Mesendoderm (in vitro differentiated cells): ENCODE data around the gene CASQ2.

Experiments used
- DNase-seq: peaks from one replicate; pipeline ENCODE4 v3.0.0; 2013
- H2AK5ac ChIP-seq: 2 replicates; pipeline ENCODE4 v1.6.1; 2013; ENCODE audit warnings: low read length, inconsistent platforms
- H2BK120ac ChIP-seq: 2 replicates; pipeline ENCODE4 v1.6.1; 2013; ENCODE audit warnings: low read depth, mild to moderate bottlenecking, low read length, moderate library complexity, mixed read lengths
- H2BK15ac ChIP-seq: replicated peaks from 2 replicates; pipeline ENCODE4 v1.6.1; 2013; ENCODE audit warnings: low read depth, mild to moderate bottlenecking, moderate library complexity
- H2BK5ac ChIP-seq: 2 replicates; pipeline ENCODE4 v1.6.1; 2013; ENCODE audit warnings: low read length, inconsistent platforms
- H3K18ac ChIP-seq: 2 replicates; pipeline ENCODE4 v1.6.1; 2013; ENCODE audit warnings: mild to moderate bottlenecking, low read length, mixed read lengths
- H3K23ac ChIP-seq: one replicate; pipeline ENCODE4 v1.6.1; 2013; ENCODE audit warnings: low read length
- H3K27ac ChIP-seq: 2 replicates; pipeline ENCODE4 v1.5.1; 2013; ENCODE audit warnings: low read depth, mild to moderate bottlenecking, inconsistent platforms, low read length, moderate library complexity
- H3K27me3 ChIP-seq: 2 replicates; pipeline ENCODE4 v1.6.1; 2013; ENCODE audit warnings: low read length, control low read depth, mild to moderate bottlenecking, inconsistent platforms; ENCODE audit not compliant: insufficient read depth, poor library complexity
- H3K36me3 ChIP-seq: 2 replicates; pipeline ENCODE4 v1.6.1; 2013; ENCODE audit warnings: low read length, inconsistent platforms; ENCODE audit not compliant: control insufficient read depth, insufficient read depth
- H3K4ac ChIP-seq: one replicate; pipeline ENCODE4 v1.6.1; 2013; ENCODE audit warnings: low read depth, mild to moderate bottlenecking, low read length, moderate library complexity
- H3K4me1 ChIP-seq: 2 replicates; pipeline ENCODE4 v1.6.1; 2013; ENCODE audit warnings: low read depth, low read length, inconsistent platforms; ENCODE audit not compliant: control insufficient read depth
- H3K4me2 ChIP-seq: 2 replicates; pipeline ENCODE4 v1.6.1; 2013; ENCODE audit warnings: low read length
- H3K4me3 ChIP-seq: 2 replicates; pipeline ENCODE4 v1.5.1; 2013; ENCODE audit warnings: mild to moderate bottlenecking, low read length
- H3K56ac ChIP-seq: one replicate; pipeline ENCODE4 v1.6.1; 2013; ENCODE audit warnings: low read length
- H3K79me1 ChIP-seq: 2 replicates; pipeline ENCODE4 v1.6.1; 2013; ENCODE audit warnings: low read length, inconsistent platforms
- H3K79me2 ChIP-seq: 2 replicates; pipeline ENCODE4 v1.6.1; 2013; ENCODE audit warnings: mild to moderate bottlenecking, low read length; ENCODE audit not compliant: control insufficient read depth, insufficient read depth
- H3K9ac ChIP-seq: 2 replicates; pipeline ENCODE4 v1.6.1; 2013; ENCODE audit warnings: low read length, inconsistent platforms
- H4K5ac ChIP-seq: one replicate; pipeline ENCODE4 v1.6.1; 2013; ENCODE audit warnings: low read length
- H4K8ac ChIP-seq: one replicate; pipeline ENCODE4 v1.6.1; 2013; ENCODE audit warnings: low read depth, mild to moderate bottlenecking, control low read depth, low read length, moderate library complexity
- WGBS: extraction: QIAGEN DNeasy Blood & Tissue Kit; methylation state at CpG from one replicate; pipeline ENCODE4 v1.1.7; 2013; ENCODE audit warnings: low lambda C conversion rate, missing lambda C conversion rate; ENCODE audit not compliant: insufficient coverage; ENCODE audit errors: extremely low coverage; 5-methylcytosine and 5-hydroxymethylcytosine counted together

Gene CASQ2

DNA sequence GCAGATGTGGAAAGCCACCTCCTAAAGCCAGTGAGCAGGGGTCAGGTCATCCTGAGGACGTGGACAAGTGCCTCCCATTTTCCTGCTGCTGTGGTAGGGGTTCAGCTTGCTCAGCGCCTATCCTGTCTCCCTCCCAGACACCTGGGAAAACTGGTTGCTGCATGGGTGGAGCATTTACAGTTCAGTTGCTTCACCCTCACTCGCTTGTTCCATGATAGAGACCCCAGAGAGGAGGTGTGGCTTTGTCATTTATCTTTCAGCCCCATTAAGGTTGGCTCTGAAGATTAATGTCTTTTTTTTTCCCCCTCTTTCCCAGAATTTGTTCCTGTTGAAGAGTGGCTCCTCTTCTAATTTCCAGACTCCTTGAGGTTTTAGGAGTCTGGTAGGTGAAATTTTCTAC, 117.6 kb downstream of the CASQ2 start:
- Histone ChIP-seq H3K18ac (peak overlapping the region; percentile 54), H3K27me3 (no peaks in the 10 kb centered on the region), H3K4me3 (no peak overlapping the region), H3K4me1 (peaks cover 48% of the 10 kb centered on the region), H3K4ac (peak overlapping the region; percentile 90), H4K8ac (no peak overlapping the region), H2BK5ac (peak overlapping the region; percentile 98), H3K9ac (peak overlapping the region; percentile 50), H2BK15ac (no peak overlapping the region), H3K79me2 (peaks cover 65% of the 10 kb centered on the region), H2AK5ac (peak overlapping the region; percentile 84), H4K5ac (no peak overlapping the region), H3K79me1 (peaks cover 23% of the 10 kb centered on the region), H3K4me2 (no peak overlapping the region), H3K27ac (peak overlapping the region; percentile 72), H3K56ac (peak overlapping the region; percentile 82), H3K23ac (no peak overlapping the region), H2BK120ac (peak overlapping the region; percentile 7), H3K36me3 (peaks cover 6% of the 10 kb centered on the region)
- peak; percentile 78 for DNase-seq
- no CpG with 5 or more reads among the region's 3 CpGs for WGBS
